Measurements from ENCODE around the gene SGPL1. TPM values are rescaled to one million over a fixed set of nuclear protein-coding genes. Genes with fewer than 3 reads are reported as not detected.

Gene SGPL1
- total and polyA plus RNA-seq, 12 donors = 3.7 to 20.3 (median 12.6) TPM

DNA sequence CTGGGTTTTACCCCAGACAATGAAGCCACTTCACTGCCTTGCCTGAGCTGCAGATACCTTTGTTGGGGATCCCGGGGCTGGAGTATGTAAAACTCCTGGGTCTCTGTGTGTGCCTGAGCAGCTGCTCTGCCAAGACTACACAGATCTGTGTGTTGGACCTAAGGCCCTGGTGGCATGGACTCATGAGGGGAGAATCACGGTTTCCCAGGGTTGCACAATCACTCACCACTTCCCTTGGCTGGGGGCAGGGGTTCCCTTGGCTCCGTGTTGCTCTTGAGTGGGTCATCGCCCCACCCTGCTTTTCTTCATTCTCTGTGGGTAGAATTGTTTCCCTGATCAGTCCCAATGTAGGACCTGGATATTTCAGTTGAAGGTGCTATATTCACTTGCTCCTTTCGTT, 16.6 kb upstream of the SGPL1 start:
- no peak overlapping the region for H3K4me3 ChIP-seq
- no peak for DNase-seq
- peaks cover 0 to 5% (median 0%) of the 10 kb centered on the region in 9 donors for H3K4me1 ChIP-seq
- TF ChIP-seq, protein P1, sequence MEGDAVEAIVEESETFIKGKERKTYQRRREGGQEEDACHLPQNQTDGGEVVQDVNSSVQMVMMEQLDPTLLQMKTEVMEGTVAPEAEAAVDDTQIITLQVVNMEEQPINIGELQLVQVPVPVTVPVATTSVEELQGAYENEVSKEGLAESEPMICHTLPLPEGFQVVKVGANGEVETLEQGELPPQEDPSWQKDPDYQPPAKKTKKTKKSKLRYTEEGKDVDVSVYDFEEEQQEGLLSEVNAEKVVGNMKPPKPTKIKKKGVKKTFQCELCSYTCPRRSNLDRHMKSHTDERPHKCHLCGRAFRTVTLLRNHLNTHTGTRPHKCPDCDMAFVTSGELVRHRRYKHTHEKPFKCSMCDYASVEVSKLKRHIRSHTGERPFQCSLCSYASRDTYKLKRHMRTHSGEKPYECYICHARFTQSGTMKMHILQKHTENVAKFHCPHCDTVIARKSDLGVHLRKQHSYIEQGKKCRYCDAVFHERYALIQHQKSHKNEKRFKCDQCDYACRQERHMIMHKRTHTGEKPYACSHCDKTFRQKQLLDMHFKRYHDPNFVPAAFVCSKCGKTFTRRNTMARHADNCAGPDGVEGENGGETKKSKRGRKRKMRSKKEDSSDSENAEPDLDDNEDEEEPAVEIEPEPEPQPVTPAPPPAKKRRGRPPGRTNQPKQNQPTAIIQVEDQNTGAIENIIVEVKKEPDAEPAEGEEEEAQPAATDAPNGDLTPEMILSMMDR (IDR thresholded peaks at IDR 0.05) = no peak
- peaks cover 0 to 4% (median 0%) of the 10 kb centered on the region in 11 donors for H3K9me3 ChIP-seq
- intact Hi-C loops (cut with DNase I) = no loop called here
- no peaks in the 10 kb centered on the region for H3K36me3 ChIP-seq
- H3K27ac ChIP-seq = no peak overlapping the region
- 82 to 85% methylated on average over 5 of the region's 5 CpGs for WGBS, 2 donors
- ATAC-seq = no peak
- peaks cover 0 to 9% (median 0%) of the 10 kb centered on the region in 7 donors for H3K27me3 ChIP-seq

DNA sequence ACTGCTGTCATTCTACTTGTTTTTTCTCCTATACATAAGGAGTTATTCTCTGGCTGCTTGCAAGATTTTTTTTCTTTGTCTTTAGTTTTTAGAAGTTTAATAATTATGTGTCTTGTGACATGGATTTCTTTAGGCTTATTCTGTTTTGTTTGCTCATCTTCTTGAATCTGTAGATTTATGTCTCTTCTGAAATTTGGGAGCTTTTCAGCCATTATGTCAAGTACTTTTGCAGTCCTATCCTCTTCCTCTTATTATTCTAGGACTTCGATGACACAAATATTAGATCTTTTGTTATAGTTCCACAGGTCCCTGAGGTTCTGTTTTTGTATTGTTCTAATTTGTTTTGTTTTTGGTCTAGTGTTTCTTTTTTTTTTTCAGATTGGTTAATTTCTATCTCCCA, 13.9 kb upstream of the SGPL1 start:
- WGBS, 2 donors = 63 to 71% methylated on average over 1 of the region's 1 CpG
- DNase-seq (no peak), ATAC-seq (no peak)
- peaks cover 0 to 5% (median 0%) of the 10 kb centered on the region in 9 donors for H3K4me1 ChIP-seq
- TF ChIP-seq, protein P1 (IDR thresholded peaks at IDR 0.05) = no peak
- H3K9me3 ChIP-seq = no peaks in the 10 kb centered on the region
- intact Hi-C loops (cut with DNase I) = no loop called here
- H3K4me3 ChIP-seq = no peak overlapping the region
- no peaks in the 10 kb centered on the region for H3K36me3 ChIP-seq
- H3K27me3 ChIP-seq = peaks cover 0 to 8% (median 0%) of the 10 kb centered on the region in 7 donors
- no peak overlapping the region for H3K27ac ChIP-seq

DNA sequence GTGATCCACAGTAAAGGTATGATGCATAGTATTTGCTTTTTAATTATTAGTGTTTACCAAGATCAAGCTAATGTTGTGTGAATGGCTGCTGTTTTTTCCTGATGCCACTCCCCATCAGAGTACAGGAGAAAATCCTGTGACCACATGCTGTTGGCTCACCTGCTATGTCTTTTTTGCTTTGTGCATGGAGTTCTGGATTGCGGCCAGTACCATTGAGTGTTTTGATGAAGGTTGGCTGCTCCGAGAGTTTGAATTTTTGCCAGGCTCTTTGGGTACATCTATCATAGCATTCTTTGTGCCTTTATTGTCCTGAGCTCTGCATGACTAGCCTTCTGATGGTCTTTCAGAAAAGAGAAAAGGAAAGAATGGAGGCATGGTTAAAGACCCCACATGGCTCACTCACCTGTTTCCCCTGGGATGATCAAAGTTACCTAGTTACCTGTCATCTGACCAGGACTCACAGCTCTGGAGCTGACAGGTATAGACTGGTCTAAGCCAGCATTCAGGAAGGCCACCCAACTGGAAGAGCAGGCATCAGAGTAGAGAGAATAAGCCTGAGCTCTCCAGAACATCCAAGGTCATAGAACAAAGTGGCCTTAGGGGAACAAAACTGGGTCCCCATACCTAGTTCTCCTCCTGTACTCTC, 11.8 kb upstream of the SGPL1 start:
- no peak overlapping the region for H3K27ac ChIP-seq
- no peak for DNase-seq
- 50 to 57% methylated on average over 2 of the region's 2 CpGs for WGBS, 2 donors

DNA sequence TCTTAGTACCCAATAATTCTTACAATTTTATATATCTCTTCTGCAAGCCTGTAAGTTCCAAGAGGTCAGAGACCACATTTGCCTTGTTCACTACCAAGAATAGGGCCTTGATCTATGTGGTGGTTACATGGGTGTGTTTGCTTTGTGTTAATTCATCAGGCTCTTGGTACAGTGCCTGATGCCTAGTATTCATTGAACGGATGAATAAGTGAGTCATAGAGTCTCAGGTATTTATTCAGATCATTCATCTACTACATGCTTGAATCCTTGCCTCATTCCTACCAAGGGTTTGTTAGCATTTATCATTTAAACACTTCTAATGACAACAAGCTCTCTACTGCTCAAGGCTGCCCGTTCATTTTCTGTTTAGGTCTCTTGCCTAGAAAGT, 11.3 kb upstream of the SGPL1 start:
- no peak overlapping the region for H3K27ac ChIP-seq
- intact Hi-C loops (cut with DNase I) = no loop called here
- TF ChIP-seq, protein P1 (IDR thresholded peaks at IDR 0.05) = no peak
- H3K9me3 ChIP-seq = no peaks in the 10 kb centered on the region
- ATAC-seq = no peak
- 85 to 87% methylated on average over 2 of the region's 2 CpGs for WGBS, 2 donors
- H3K4me3 ChIP-seq = no peak overlapping the region
- no peaks in the 10 kb centered on the region for H3K36me3 ChIP-seq
- peaks cover 0 to 8% (median 0%) of the 10 kb centered on the region in 9 donors for H3K4me1 ChIP-seq
- no peaks in the 10 kb centered on the region for H3K27me3 ChIP-seq
- no peak for DNase-seq

More for the DNA sequence above, 11.8 kb upstream of the SGPL1 start:
- H3K9me3 ChIP-seq = no peaks in the 10 kb centered on the region
- H3K4me1 ChIP-seq = peaks cover 0 to 5% (median 0%) of the 10 kb centered on the region in 9 donors
- no peaks in the 10 kb centered on the region for H3K27me3 ChIP-seq
- peak in 6 of 8 donors; percentile 20 to 74 (median 38) for ATAC-seq
- TF ChIP-seq, protein P1 (IDR thresholded peaks at IDR 0.05) = no peak
- no peak overlapping the region for H3K4me3 ChIP-seq
- intact Hi-C loops (cut with DNase I) = no loop called here
- no peaks in the 10 kb centered on the region for H3K36me3 ChIP-seq

All from heart right ventricle (tissue), 16 donors.